SK-N-SH (cell line): ENCODE results near the gene SIRT5. TPM values are rescaled to one million over a fixed set of nuclear protein-coding genes. Genes with fewer than 3 reads are reported as not detected.

Experiments
- CTCF ChIA-PET: fragments of 300-600, 350-600 bp; formaldehyde crosslinking; extraction: SDS; loops from one replicate; lab custom pipeline; 2021; lab: Yijun Ruan, JAX
- POLR2A ChIA-PET: fragments of 350-600 bp; sonication (Branson Sonifier 250); formaldehyde crosslinking; extraction: SDS; loops from one replicate; lab custom pipeline; 2020; ENCODE audit warnings: antibody characterized with exemption, inconsistent platforms; lab: Yijun Ruan, JAX
- DNase-seq: peaks from one replicate; pipeline ENCODE4 v3.0.0; 2012
- H2AFZ ChIP-seq: fragments of 200-600 bp; sonication (generic); 2 replicates; pipeline ENCODE4 v1.8.1; 2016; ENCODE audit warnings: antibody characterized with exemption, mild to moderate bottlenecking, low read depth
- H3F3A ChIP-seq: fragments of 200-600 bp; sonication (generic); replicated peaks from 2 replicates; pipeline ENCODE3; 2016; ENCODE audit warnings: antibody characterized with exemption, mild to moderate bottlenecking; ENCODE audit not compliant: insufficient read depth
- H3K27ac ChIP-seq, 2 experiments: fragments of 200-500 bp in 1 of 2; fragments of 200-600 bp in 1 of 2; sonication (Bioruptor generic) in 1 of 2; sonication (generic), shearing (Covaris generic) in 1 of 2; 2 replicates each; pipeline versions ENCODE4 v1.5.1 to v1.6.1; 2014 to 2016; ENCODE audit warnings: low read depth in 2 of 2, inconsistent platforms in 1 of 2, low read length in 1 of 2, mild to moderate bottlenecking in 1 of 2, mixed read lengths in 1 of 2
- H3K27me3 ChIP-seq: fragments of 200-600 bp; sonication (generic), shearing (Covaris generic); 2 replicates; pipeline ENCODE4 v1.6.1; 2016; ENCODE audit warnings: mixed run types; ENCODE audit not compliant: insufficient read depth
- H3K36me3 ChIP-seq, 2 experiments: fragments of 200-500 bp in 1 of 2; fragments of 200-600 bp in 1 of 2; sonication (Bioruptor generic) in 1 of 2; sonication (generic) in 1 of 2; replicated peaks in 1 of 2; 2 replicates each; pipeline versions ENCODE3 to v1.5.1; 2014 to 2016; ENCODE audit warnings: low read length in 1 of 2, mild to moderate bottlenecking in 1 of 2; ENCODE audit not compliant: insufficient read depth in 2 of 2, control insufficient read depth in 1 of 2
- H3K4me1 ChIP-seq, 2 experiments: fragments of 200-500 bp in 1 of 2; fragments of 200-600 bp in 1 of 2; sonication (Bioruptor generic) in 1 of 2; sonication (generic), shearing (Covaris generic) in 1 of 2; 2 replicates each; pipeline versions ENCODE4 v1.5.1 to v1.6.1; 2014 to 2016; ENCODE audit warnings: low read depth in 1 of 2, low read length in 1 of 2, mixed run types in 1 of 2; ENCODE audit not compliant: insufficient read depth in 2 of 2, control insufficient read depth in 1 of 2
- H3K4me2 ChIP-seq: fragments of 200-600 bp; sonication (generic), shearing (Covaris generic); 2 replicates; pipeline ENCODE4 v1.6.1; 2017; ENCODE audit warnings: mixed run types
- H3K4me3 ChIP-seq, 2 experiments: fragments of 200-500 bp in 1 of 2; fragments of 200-600 bp in 1 of 2; sonication (Bioruptor generic) in 1 of 2; sonication (generic), shearing (Covaris generic) in 1 of 2; 2 replicates each; pipeline versions ENCODE4 v1.5.1 to v1.8.1; 2014 to 2016; ENCODE audit warnings: low read depth in 2 of 2, inconsistent platforms in 1 of 2, low read length in 1 of 2, mild to moderate bottlenecking in 1 of 2, mixed read lengths in 1 of 2, moderate library complexity in 1 of 2
- H3K79me2 ChIP-seq: fragments of 200-600 bp; sonication (generic); 2 replicates; pipeline ENCODE4 v1.8.1; 2017; ENCODE audit warnings: mild to moderate bottlenecking; ENCODE audit not compliant: insufficient read depth
- H3K9ac ChIP-seq: fragments of 200-600 bp; sonication (generic); 2 replicates; pipeline ENCODE4 v1.6.1; 2017; ENCODE audit warnings: mixed run types
- H3K9me2 ChIP-seq: fragments of 200-600 bp; sonication (generic); 2 replicates; pipeline ENCODE4 v1.6.1; 2017; ENCODE audit warnings: mixed run types
- H3K9me3 ChIP-seq: fragments of 200-600 bp; sonication (generic); 2 replicates; pipeline ENCODE4 v1.6.1; 2017; ENCODE audit warnings: mixed run types, mild to moderate bottlenecking, moderate library complexity
- H4K20me1 ChIP-seq: fragments of 200-600 bp; sonication (generic); 2 replicates; pipeline ENCODE4 v1.6.1; 2017; ENCODE audit warnings: mild to moderate bottlenecking, mixed run types; ENCODE audit not compliant: insufficient read depth
- CHD2 ChIP-seq: fragments of 150-350 bp; IDR thresholded peaks from 2 replicates; pipeline ENCODE4 v1.6.1; 2018; ENCODE audit warnings: low read length; ENCODE audit not compliant: partially characterized antibody
- CTCF ChIP-seq: fragments of 200-600 bp; sonication (generic); IDR thresholded peaks from 2 replicates; pipeline ENCODE4 v1.6.1; 2017; ENCODE audit warnings: antibody characterized with exemption, mild to moderate bottlenecking, moderate library complexity
- ELF1 ChIP-seq: IDR thresholded peaks from 2 replicates; pipeline ENCODE4 v1.4.0; 2012
- EP300 ChIP-seq, 2 experiments: IDR thresholded peaks; 2 replicates each; pipeline versions ENCODE4 v1.4.0 to v1.6.1; 2012; ENCODE audit warnings: borderline replicate concordance in 1 of 2, low read depth in 1 of 2, low read length in 1 of 2
- EZH2phosphoT487 ChIP-seq: fragments of 200-600 bp; sonication (generic); IDR thresholded peaks from 2 replicates; pipeline ENCODE4 v1.6.1; 2017; ENCODE audit warnings: low read depth, mixed run types, mild to moderate bottlenecking, antibody characterized with exemption, moderate library complexity, borderline replicate concordance
- FOSL2 ChIP-seq: IDR thresholded peaks from 2 replicates; pipeline ENCODE4 v1.4.0; 2012; ENCODE audit warnings: low read depth, mild to moderate bottlenecking, moderate library complexity, borderline replicate concordance
- FOXM1 ChIP-seq: IDR thresholded peaks from 2 replicates; pipeline ENCODE4 v1.4.0; 2012; ENCODE audit warnings: low read depth, mild to moderate bottlenecking
- IRF3 ChIP-seq: fragments of 150-350 bp; IDR thresholded peaks from 2 replicates; pipeline ENCODE4 v1.6.1; 2016; ENCODE audit warnings: mild to moderate bottlenecking, low read depth, low read length
- JUND ChIP-seq: IDR thresholded peaks from 2 replicates; pipeline ENCODE4 v1.4.0; 2012
- MAX ChIP-seq: IDR thresholded peaks from 2 replicates; pipeline ENCODE4 v1.4.0; 2012; ENCODE audit warnings: low read depth
- MEF2A ChIP-seq: IDR thresholded peaks from 2 replicates; pipeline ENCODE4 v1.4.0; 2012; ENCODE audit warnings: low read depth, borderline replicate concordance
- NFIC ChIP-seq: IDR thresholded peaks from 2 replicates; pipeline ENCODE4 v1.4.0; 2012; ENCODE audit warnings: borderline replicate concordance
- PBX3 ChIP-seq: IDR thresholded peaks from 2 replicates; pipeline ENCODE4; 2012
- POLR2AphosphoS5 ChIP-seq: IDR thresholded peaks from 2 replicates; pipeline ENCODE4 v1.6.1; 2012; ENCODE audit warnings: low read depth, low read length
- RAD21 ChIP-seq: IDR thresholded peaks from 2 replicates; pipeline ENCODE4 v1.6.1; 2012; ENCODE audit warnings: mild to moderate bottlenecking, low read length
- RCOR1 ChIP-seq: fragments of 150-350 bp; IDR thresholded peaks from 2 replicates; pipeline ENCODE4 v1.6.1; 2017; ENCODE audit warnings: antibody characterized with exemption, low read length
- SIN3A ChIP-seq: IDR thresholded peaks from 2 replicates; pipeline ENCODE4 v1.6.1; 2012; ENCODE audit warnings: low read depth, mild to moderate bottlenecking, low read length, moderate library complexity, borderline replicate concordance
- SMC3 ChIP-seq: IDR thresholded peaks from 2 replicates; pipeline ENCODE4 v1.6.1; 2012; ENCODE audit warnings: low read depth, low read length, improper control_type of control experiment
- TCF12 ChIP-seq: IDR thresholded peaks from 2 replicates; pipeline ENCODE4 v1.4.0; 2012
- WGBS: methylation state at CpG from one replicate; pipeline ENCODE4 v1.1.6; 2017; ENCODE audit warnings: low lambda C conversion rate; 5-methylcytosine and 5-hydroxymethylcytosine counted together
- polyA plus RNA-seq, 3 experiments: library from polyadenylated mRNA; depleted of rRNA; stranded (reverse); fragments of >200 nt; gene quantifications; 2 replicates each; pipeline ENCODE4 v1.2.3, GENCODE V29; 2012

The SIRT5 gene
- polyA plus RNA-seq, 1 of the 3 experiments (the other 2 are of a cell fraction): 6.7 TPM

GRCh38 chr6:13604135-13604534, 29.7 kb downstream of the SIRT5 start:
- H4K20me1 ChIP-seq: no peaks in the 10 kb centered on the region
- no peak for DNase-seq
- H3K9me2 ChIP-seq: no peaks in the 10 kb centered on the region
- peaks cover 10 to 29% of the 10 kb centered on the region in 2 experiments for H3K36me3 ChIP-seq
- 89% methylated on average over 4 of the region's 4 CpGs for WGBS
- H3K9me3 ChIP-seq: no peaks in the 10 kb centered on the region
- TF ChIP-seq TCF12 (no peak), EZH2phosphoT487 (no peak), RAD21 (no peak), SIN3A (no peak), FOSL2 (no peak), SMC3 (no peak), MEF2A (no peak), MAX (no peak), POLR2AphosphoS5 (no peak), CTCF (no peak), JUND (no peak)
- H3F3A ChIP-seq: no peaks in the 10 kb centered on the region
- H3K4me3 ChIP-seq: no peak overlapping the region
- H3K4me2 ChIP-seq: no peak overlapping the region
- CTCF ChIA-PET: interaction anchor here (0.6 to 2.6 kb wide), 3 partner anchors 10 to 32 kb away, joined by 3 to 16 read pairs (median 10); partner anchors contain the start of genes NOL7 and SIRT5
- H2AFZ ChIP-seq: no peak overlapping the region
- H3K9ac ChIP-seq: no peak overlapping the region
- no peak overlapping the region for H3K27ac ChIP-seq
- no peaks in the 10 kb centered on the region for H3K27me3 ChIP-seq
- peaks cover 0 to 3% of the 10 kb centered on the region in 2 experiments; a peak in 1 of 4 replicates for H3K4me1 ChIP-seq
- POLR2A ChIA-PET: interaction anchor here (0.6 to 1.0 kb wide), 2 partner anchors 9 to 11 kb away, joined by 3 to 5 read pairs; partner anchors contain the start of gene NOL7
- no peaks in the 10 kb centered on the region for H3K79me2 ChIP-seq

GRCh38 chr6:13604546-13605416, 30.4 kb downstream of the SIRT5 start:
- Histone ChIP-seq H3K4me2 (no peak overlapping the region), H3K27ac (0 out of 4 replicates have a peak overlapping the region, but pooled peaks of 1 of the 2 experiments have one; percentile 14), H3K9ac (no peak overlapping the region), H2AFZ (no peak overlapping the region), H3K36me3 (peaks cover 10 to 29% of the 10 kb centered on the region in 2 experiments), H3K27me3 (no peaks in the 10 kb centered on the region), H3K4me3 (no peak overlapping the region), H3K79me2 (no peaks in the 10 kb centered on the region), H3K9me2 (no peaks in the 10 kb centered on the region), H3K9me3 (no peaks in the 10 kb centered on the region), H4K20me1 (no peaks in the 10 kb centered on the region), H3K4me1 (peaks cover 0 to 3% of the 10 kb centered on the region in 2 experiments; a peak in 1 of 4 replicates), H3F3A (no peaks in the 10 kb centered on the region)
- no peak for DNase-seq
- ChIA-PET POLR2A (interaction anchor here (0.6 to 1.0 kb wide), 2 partner anchors 10 to 11 kb away, joined by 3 to 5 read pairs; partner anchors contain the start of gene NOL7), CTCF (interaction anchor here (0.6 to 2.6 kb wide), 3 partner anchors 10 to 33 kb away, joined by 3 to 16 read pairs (median 10); partner anchors contain the start of genes NOL7 and SIRT5)
- 73% methylated on average over 2 of the region's 2 CpGs for WGBS
- TF ChIP-seq POLR2AphosphoS5 (no peak), MAX (no peak), RAD21 (no peak), ELF1 (no peak), IRF3 (no peak), EZH2phosphoT487 (no peak), RCOR1 (no peak), SMC3 (no peak), NFIC (no peak), EP300 (IDR thresholded peaks at IDR 0.05; ENCODE audit: borderline replicate concordance in 1 of 2, low read depth in 1 of 2, low read length in 1 of 2) (no peak), FOXM1 (no peak), CHD2 (no peak), PBX3 (no peak)
